ENCODE measurements around the gene C1orf87. TPM values are rescaled to one million over a fixed set of nuclear protein-coding genes. Genes with fewer than 3 reads are reported as not detected.

The C1orf87 gene
- total RNA-seq, 1 donor from 2014 or later, result 0.17 TPM

DNA sequence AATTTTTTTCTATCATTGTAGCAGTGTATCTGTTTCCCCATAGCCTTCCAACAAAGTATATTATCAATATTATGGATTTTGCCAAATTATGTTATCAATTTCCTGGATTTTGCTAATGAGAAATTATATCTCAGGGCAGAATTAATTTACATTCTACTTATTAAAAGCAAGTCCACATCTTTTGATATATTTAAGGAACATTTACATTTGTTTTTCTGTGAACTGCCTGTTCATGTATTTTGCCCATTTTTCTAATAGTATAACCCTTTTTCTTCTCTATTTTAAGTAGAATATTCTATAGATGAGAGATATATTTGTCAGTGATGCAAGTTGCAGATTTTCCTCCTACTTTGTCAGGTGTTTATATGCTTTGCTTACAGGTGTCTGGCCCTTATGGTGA lies 24.4 kb downstream of the C1orf87 start:
- H3K4me3 ChIP-seq (ENCODE audit: low read depth, low read length), result no peak overlapping the region
- no peak for TF ChIP-seq CTCF (conservative IDR thresholded peaks at IDR 0.05; ENCODE audit: low read depth, low read length)
- DNase-seq (ENCODE audit: low read depth), result no peak

DNA sequence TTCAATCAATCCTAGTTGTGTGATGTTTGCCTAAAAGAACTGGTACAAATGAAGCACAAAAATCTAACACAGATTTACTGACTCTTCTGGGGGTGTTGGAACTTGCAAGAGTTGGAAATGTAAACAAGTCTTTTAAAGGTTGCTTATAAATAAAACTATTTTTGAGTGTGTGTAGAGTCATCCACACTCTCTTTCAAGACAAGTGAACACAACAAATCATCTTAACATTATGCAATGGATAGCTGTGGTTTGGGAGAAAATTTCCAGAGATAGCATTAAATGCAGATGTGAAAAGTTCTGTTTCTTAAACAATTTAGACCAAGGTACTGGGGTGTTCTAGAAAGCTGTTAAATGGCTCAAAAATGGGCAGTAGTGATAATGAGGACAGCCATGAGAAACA lies 28.7 kb downstream of the C1orf87 start:
- DNase-seq (ENCODE audit: low read depth), result no peak
- H3K4me3 ChIP-seq (ENCODE audit: low read depth, low read length), result no peak overlapping the region
- TF ChIP-seq CTCF (conservative IDR thresholded peaks at IDR 0.05; ENCODE audit: low read depth, low read length), result no peak

DNA sequence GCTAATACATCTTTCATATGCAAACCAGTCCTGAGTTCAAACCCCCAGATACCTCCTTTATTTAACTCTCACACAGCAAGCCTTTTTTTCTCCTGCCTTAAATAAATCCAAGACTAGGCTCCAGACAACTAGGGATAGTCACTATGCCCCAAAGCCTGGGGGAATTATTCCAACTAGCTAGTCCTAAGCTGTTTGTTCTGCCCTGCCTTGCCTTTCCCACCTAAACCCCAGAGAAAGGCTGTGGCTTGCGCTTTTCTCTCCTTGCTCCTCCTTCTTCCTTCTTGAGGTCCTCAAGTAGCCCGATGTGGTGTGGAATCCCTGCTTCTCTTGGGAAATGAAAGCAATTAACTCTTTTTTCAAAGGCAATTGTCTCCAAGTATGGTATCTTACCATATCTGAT lies 31.8 kb downstream of the C1orf87 start:
- no peak for TF ChIP-seq CTCF (conservative IDR thresholded peaks at IDR 0.05; ENCODE audit: low read depth, low read length)
- DNase-seq (ENCODE audit: low read depth), result no peak
- H3K4me3 ChIP-seq (ENCODE audit: low read depth, low read length), result no peak overlapping the region

GRCh38 chr1:60037669-60038068 lies 35.9 kb downstream of the C1orf87 start:
- H3K4me3 ChIP-seq (ENCODE audit: low read depth, low read length), result no peak overlapping the region
- DNase-seq (ENCODE audit: low read depth), result no peak
- TF ChIP-seq CTCF (conservative IDR thresholded peaks at IDR 0.05; ENCODE audit: low read depth, low read length), result no peak

DNA sequence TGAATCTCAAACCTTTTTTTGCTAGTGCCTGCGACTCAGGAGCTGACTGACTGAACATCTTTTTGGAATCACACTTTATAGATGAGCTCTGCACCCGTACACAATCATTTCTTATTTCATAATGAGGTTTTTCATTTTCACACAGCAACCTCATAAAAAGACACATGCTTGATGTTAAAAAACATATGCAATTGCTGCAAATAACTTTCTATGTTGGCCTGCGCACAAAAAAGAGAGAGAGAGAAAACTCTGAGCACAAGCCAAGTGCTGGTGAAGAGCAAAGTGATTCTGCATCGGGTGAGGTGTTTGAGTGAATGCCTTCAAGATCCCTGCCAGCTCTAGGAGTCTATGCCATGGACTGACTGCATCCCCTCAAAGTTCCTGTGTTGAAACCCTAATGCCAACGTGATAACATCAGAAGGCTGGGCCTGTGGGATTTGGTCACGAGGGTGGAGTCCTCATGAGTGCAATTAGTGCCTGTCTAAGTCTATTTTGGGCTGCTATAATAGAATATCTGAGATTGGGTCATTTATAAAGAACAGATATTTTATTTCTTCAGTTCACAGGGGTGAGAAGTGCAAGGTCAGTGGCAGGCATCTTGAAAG lies 36.6 kb downstream of the C1orf87 start:
- no peak for DNase-seq (ENCODE audit: low read depth)
- TF ChIP-seq CTCF (conservative IDR thresholded peaks at IDR 0.05; ENCODE audit: low read depth, low read length), result no peak
- no peak overlapping the region for H3K4me3 ChIP-seq (ENCODE audit: low read depth, low read length)

GRCh38 chr1:60035921-60036320 lies 37.6 kb downstream of the C1orf87 start:
- no peak overlapping the region for H3K4me3 ChIP-seq (ENCODE audit: low read depth, low read length)
- peak; percentile 20 for TF ChIP-seq CTCF (conservative IDR thresholded peaks at IDR 0.05; ENCODE audit: low read depth, low read length)
- DNase-seq (ENCODE audit: low read depth), result no peak

GRCh38 chr1:60034999-60035398 lies 38.6 kb downstream of the C1orf87 start:
- no peak for TF ChIP-seq CTCF (conservative IDR thresholded peaks at IDR 0.05; ENCODE audit: low read depth, low read length)
- no peak for DNase-seq (ENCODE audit: low read depth)
- H3K4me3 ChIP-seq (ENCODE audit: low read depth, low read length), result no peak overlapping the region

All from epithelial cell of proximal tubule (primary cell).